Activated naive CD8-positive, alpha-beta T cell (primary cell): Measurements from ENCODE around the gene GAN.
"Not testable (repeated sequence)": the region's sequence is repeated elsewhere in the genome, so short reads cannot be mapped to it uniquely, and the experiment has no call there.

Experiments used
- H3K27ac Mint-ChIP-seq: one replicate; pipeline ENCODE4 v1.8.0; 2021; ENCODE audit warnings: mixed read lengths
- H3K27me3 Mint-ChIP-seq: one replicate; pipeline ENCODE4 v1.8.0; 2021; ENCODE audit warnings: mixed read lengths
- H3K36me3 Mint-ChIP-seq: one replicate; pipeline ENCODE4 v1.8.0; 2021; ENCODE audit warnings: mixed read lengths
- H3K4me1 Mint-ChIP-seq: one replicate; pipeline ENCODE4 v1.8.0; 2021; ENCODE audit warnings: low read depth, mixed read lengths
- H3K4me3 Mint-ChIP-seq: one replicate; pipeline ENCODE4 v1.8.0; 2021; ENCODE audit warnings: mild to moderate bottlenecking, mixed read lengths
- H3K9me3 Mint-ChIP-seq: one replicate; pipeline ENCODE4 v1.8.0; 2021; ENCODE audit warnings: low read depth, mixed read lengths

The GAN gene

GRCh38 chr16:81319221-81319912 lies 4.6 kb downstream of the GAN start:
- peaks cover 48% of the 10 kb centered on the region for H3K4me1 Mint-ChIP-seq
- H3K4me3 Mint-ChIP-seq = no peak overlapping the region
- H3K36me3 Mint-ChIP-seq = peaks cover 2% of the 10 kb centered on the region

GRCh38 chr16:81321039-81321438 lies 6.3 kb downstream of the GAN start:
- Mint-ChIP-seq H3K9me3 (no peaks in the 10 kb centered on the region), H3K4me3 (no peak overlapping the region), H3K36me3 (peaks cover 9% of the 10 kb centered on the region), H3K4me1 (peaks cover 44% of the 10 kb centered on the region), H3K27me3 (no peaks in the 10 kb centered on the region), H3K27ac (no peak overlapping the region)

More at GRCh38 chr16:81319221-81319912, 4.6 kb downstream of the GAN start:
- Mint-ChIP-seq H3K27ac (no peak overlapping the region), H3K9me3 (no peaks in the 10 kb centered on the region), H3K27me3 (no peaks in the 10 kb centered on the region)

DNA sequence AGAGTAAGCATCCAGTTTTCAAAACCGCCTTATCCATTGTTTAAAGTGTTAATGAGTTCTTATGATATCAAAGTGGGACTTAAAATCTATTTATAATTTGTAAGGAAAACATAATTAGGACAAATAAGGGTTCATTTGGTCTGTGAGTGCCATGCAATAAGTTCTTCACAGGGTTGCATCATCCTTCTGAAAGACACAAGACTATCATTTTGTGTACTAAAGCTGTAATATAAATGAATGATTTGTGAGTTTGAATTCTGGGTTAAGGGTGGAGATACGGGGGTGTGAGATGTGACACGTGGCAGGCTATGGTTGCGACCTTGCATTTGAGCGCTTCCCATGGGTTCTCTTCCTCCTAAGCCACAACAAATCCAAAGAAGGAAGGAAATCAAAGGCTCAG lies 6.8 kb downstream of the GAN start:
- H3K27ac Mint-ChIP-seq = no peak overlapping the region
- peaks cover 41% of the 10 kb centered on the region for H3K4me1 Mint-ChIP-seq
- H3K27me3 Mint-ChIP-seq = no peaks in the 10 kb centered on the region
- no peaks in the 10 kb centered on the region for H3K9me3 Mint-ChIP-seq
- H3K4me3 Mint-ChIP-seq = no peak overlapping the region
- H3K36me3 Mint-ChIP-seq = peaks cover 9% of the 10 kb centered on the region

GRCh38 chr16:81324808-81325207 lies 10.0 kb downstream of the GAN start:
- peaks cover 21% of the 10 kb centered on the region for H3K4me1 Mint-ChIP-seq
- H3K9me3 Mint-ChIP-seq = no peaks in the 10 kb centered on the region
- no peak overlapping the region for H3K27ac Mint-ChIP-seq

DNA sequence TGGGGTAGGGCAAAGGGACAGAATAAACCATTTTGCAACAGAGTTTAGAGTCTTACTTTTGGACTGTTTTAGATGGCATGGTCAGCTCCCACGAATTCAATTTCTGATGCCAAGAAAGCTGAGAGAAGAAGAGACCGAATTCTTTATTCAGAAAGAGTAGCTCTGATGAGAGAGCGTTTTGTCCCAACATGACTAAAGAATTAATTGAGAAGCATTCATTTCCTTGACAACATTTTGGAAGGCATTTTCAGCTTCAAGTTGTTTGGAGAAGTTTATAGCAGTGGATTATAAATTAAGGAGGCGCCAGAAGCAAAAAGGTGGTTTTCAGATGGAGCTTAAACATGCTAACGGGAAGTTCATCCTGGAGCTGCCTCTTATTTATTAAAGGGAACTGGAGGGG lies 12.2 kb downstream of the GAN start:
- Mint-ChIP-seq H3K36me3 (peaks cover 12% of the 10 kb centered on the region), H3K27ac (no peak overlapping the region), H3K4me3 (no peak overlapping the region), H3K9me3 (no peaks in the 10 kb centered on the region), H3K4me1 (peaks cover 5% of the 10 kb centered on the region), H3K27me3 (no peaks in the 10 kb centered on the region)

More at GRCh38 chr16:81324808-81325207, 10.0 kb downstream of the GAN start:
- Mint-ChIP-seq H3K4me3 (no peak overlapping the region), H3K36me3 (peaks cover 12% of the 10 kb centered on the region), H3K27me3 (no peaks in the 10 kb centered on the region)

GRCh38 chr16:81327447-81328196 lies 12.9 kb downstream of the GAN start:
- H3K36me3 Mint-ChIP-seq = peaks cover 16% of the 10 kb centered on the region
- no peaks in the 10 kb centered on the region for H3K9me3 Mint-ChIP-seq
- no peak overlapping the region for H3K4me3 Mint-ChIP-seq
- H3K4me1 Mint-ChIP-seq = peaks cover 5% of the 10 kb centered on the region
- no peak overlapping the region for H3K27ac Mint-ChIP-seq
- H3K27me3 Mint-ChIP-seq = no peaks in the 10 kb centered on the region

GRCh38 chr16:81329947-81330346 lies 15.2 kb downstream of the GAN start:
- H3K4me3 Mint-ChIP-seq = no peak overlapping the region
- H3K36me3 Mint-ChIP-seq = peaks cover 17% of the 10 kb centered on the region
- H3K4me1 Mint-ChIP-seq = peaks cover 5% of the 10 kb centered on the region
- no peaks in the 10 kb centered on the region for H3K9me3 Mint-ChIP-seq
- H3K27me3 Mint-ChIP-seq = no peaks in the 10 kb centered on the region
- H3K27ac Mint-ChIP-seq = no peak overlapping the region

DNA sequence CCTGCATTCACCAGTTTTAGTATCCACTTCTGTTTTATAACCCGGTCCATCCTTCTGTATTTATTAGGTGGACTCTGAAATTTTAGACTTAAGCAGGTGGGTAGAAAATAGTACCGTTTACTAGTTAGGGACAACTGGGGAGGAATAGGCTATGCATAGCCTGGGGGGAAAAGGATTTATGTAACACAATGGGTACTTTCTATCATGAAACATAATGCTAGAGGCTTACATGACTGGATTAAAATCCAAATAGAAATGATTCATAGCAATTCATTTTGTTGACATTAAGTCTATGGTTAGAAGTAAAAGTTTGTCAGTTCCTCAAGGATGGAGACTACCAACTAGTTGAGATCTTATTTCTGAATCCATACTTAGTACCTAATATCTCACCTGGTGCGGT lies 18.6 kb downstream of the GAN start:
- Mint-ChIP-seq H3K4me3 (no peak overlapping the region), H3K27ac (no peak overlapping the region), H3K27me3 (no peaks in the 10 kb centered on the region), H3K9me3 (no peaks in the 10 kb centered on the region), H3K4me1 (peaks cover 3% of the 10 kb centered on the region), H3K36me3 (peaks cover 11% of the 10 kb centered on the region)

DNA sequence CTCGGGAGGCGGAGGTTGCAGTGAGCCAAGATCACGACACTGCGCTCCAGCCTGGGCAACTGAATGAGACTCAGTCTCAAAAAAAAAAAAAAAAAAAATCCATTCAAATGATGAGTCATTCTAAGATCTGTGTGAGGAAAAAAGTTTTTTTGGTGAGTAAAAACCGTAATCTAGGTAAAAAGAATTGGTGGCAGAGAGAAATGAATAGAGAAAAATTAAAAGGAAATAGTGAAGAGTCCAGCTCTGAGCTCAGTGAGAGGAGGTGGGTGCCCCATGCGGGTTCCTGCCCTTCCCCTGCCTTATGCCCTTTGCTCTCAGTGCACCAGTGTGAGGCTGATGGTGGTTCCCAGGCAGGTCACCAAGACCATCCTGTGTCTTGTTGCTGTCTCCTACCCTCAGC lies 20.9 kb downstream of the GAN start:
- H3K4me3 Mint-ChIP-seq = no peak overlapping the region
- no peak overlapping the region for H3K27ac Mint-ChIP-seq
- H3K27me3 Mint-ChIP-seq = no peaks in the 10 kb centered on the region
- H3K9me3 Mint-ChIP-seq = no peaks in the 10 kb centered on the region
- peaks cover 3% of the 10 kb centered on the region for H3K4me1 Mint-ChIP-seq
- H3K36me3 Mint-ChIP-seq = peaks cover 9% of the 10 kb centered on the region

GRCh38 chr16:81337097-81337496 lies 22.3 kb downstream of the GAN start:
- Mint-ChIP-seq H3K36me3 (peaks cover 12% of the 10 kb centered on the region), H3K9me3 (no peaks in the 10 kb centered on the region), H3K27me3 (no peaks in the 10 kb centered on the region), H3K27ac (no peak overlapping the region), H3K4me1 (peaks cover 3% of the 10 kb centered on the region), H3K4me3 (no peak overlapping the region)

DNA sequence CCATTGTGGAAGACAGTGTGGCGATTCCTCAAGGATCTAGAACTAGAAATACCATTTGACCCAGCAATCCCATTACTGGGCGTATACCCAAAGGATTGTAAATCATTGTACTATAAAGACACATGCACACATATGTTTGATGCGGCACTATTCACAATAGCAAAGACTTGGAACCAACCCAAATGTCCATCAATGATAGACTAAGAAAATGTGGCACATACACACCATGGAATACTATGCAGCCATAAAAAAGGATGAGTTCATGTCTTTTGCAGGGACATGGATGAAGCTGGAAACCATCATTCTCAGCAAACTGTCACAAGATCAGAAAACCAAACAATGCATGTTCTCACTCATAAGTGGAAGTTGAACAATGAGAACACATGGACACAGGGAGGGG lies 30.4 kb downstream of the GAN start:
- Mint-ChIP-seq H3K9me3 (peaks cover 33% of the 10 kb centered on the region), H3K36me3 (peaks cover 18% of the 10 kb centered on the region)
- not testable (repeated sequence) for H3K27me3 Mint-ChIP-seq, H3K4me1 Mint-ChIP-seq, H3K4me3 Mint-ChIP-seq, H3K27ac Mint-ChIP-seq

GRCh38 chr16:81347425-81347824 lies 32.7 kb downstream of the GAN start:
- H3K36me3 Mint-ChIP-seq = peaks cover 15% of the 10 kb centered on the region
- no peaks in the 10 kb centered on the region for H3K27me3 Mint-ChIP-seq
- peaks cover 1% of the 10 kb centered on the region for H3K4me1 Mint-ChIP-seq
- peaks cover 33% of the 10 kb centered on the region for H3K9me3 Mint-ChIP-seq
- H3K27ac Mint-ChIP-seq = no peak overlapping the region
- H3K4me3 Mint-ChIP-seq = no peak overlapping the region

- peaks cover 1% of the 10 kb centered on the region for H3K4me1 Mint-ChIP-seq
- H3K9me3 Mint-ChIP-seq = peaks cover 20% of the 10 kb centered on the region
- no peak overlapping the region for H3K4me3 Mint-ChIP-seq
- no peaks in the 10 kb centered on the region for H3K27me3 Mint-ChIP-seq
- no peak overlapping the region for H3K27ac Mint-ChIP-seq
- H3K36me3 Mint-ChIP-seq = peaks cover 16% of the 10 kb centered on the region
Measured at GRCh38 chr16:81349608-81350305, 35.0 kb downstream of the GAN start.

DNA sequence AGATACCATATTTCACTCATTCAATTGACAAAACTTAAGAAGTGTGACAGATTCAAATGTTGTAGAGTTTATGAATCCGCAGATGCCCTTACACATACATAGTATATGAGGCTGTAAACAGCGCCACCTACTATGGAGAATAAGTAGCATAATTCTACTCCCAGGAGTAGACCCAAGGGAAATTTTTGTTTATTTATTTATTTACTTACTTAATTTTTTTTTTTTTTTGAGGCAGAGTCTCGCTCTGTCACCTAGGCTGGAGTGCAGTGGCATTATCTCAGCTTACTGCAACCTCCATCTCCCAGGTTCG lies 35.5 kb downstream of the GAN start:
- no peaks in the 10 kb centered on the region for H3K27me3 Mint-ChIP-seq
- peaks cover 19% of the 10 kb centered on the region for H3K36me3 Mint-ChIP-seq
- H3K4me3 Mint-ChIP-seq = no peak overlapping the region
- peaks cover 20% of the 10 kb centered on the region for H3K9me3 Mint-ChIP-seq
- no peak overlapping the region for H3K27ac Mint-ChIP-seq
- peaks cover 1% of the 10 kb centered on the region for H3K4me1 Mint-ChIP-seq

DNA sequence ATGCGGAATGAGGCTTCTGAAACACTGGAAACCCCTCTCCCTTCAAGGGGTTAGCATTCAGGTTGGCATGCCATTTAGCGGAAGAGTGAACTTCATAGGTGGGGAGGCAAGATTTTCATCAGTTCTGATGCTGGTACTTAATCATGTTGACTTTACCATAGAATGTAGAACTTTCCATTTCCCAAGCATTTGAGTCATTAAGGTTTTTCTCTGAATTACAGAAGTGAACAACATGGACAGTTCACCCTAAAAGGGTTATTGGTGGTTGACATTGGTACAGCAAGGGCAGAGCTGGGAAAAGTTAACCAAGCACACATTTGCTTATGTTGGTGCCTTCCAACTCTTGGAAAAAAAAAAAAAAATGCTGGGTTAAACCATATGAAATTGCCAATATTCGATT lies 39.1 kb downstream of the GAN start:
- H3K4me1 Mint-ChIP-seq = no peaks in the 10 kb centered on the region
- H3K27ac Mint-ChIP-seq = no peak overlapping the region
- H3K4me3 Mint-ChIP-seq = no peak overlapping the region
- H3K27me3 Mint-ChIP-seq = no peaks in the 10 kb centered on the region
- H3K36me3 Mint-ChIP-seq = peaks cover 19% of the 10 kb centered on the region
- no peaks in the 10 kb centered on the region for H3K9me3 Mint-ChIP-seq
